Kidney (tissue), 14 donors: Measurements from ENCODE around the gene SNTG2. TPM values are rescaled to one million over a fixed set of nuclear protein-coding genes. Genes with fewer than 3 reads are reported as not detected.
"Not testable (repeated sequence)": the region's sequence is repeated elsewhere in the genome, so short reads cannot be mapped to it uniquely, and the experiment has no call there.

ENCODE experiments used
- DNase-seq, 5 donors: peaks; one replicate each; pipeline ENCODE4 v3.0.0-alpha.2; 2013 to 2020
- FAIRE-seq: peaks from 2 replicates; lab custom pipeline; 2012; peaks lifted over from hg19 to GRCh38; lab: Jason Lieb, UNC
- H3K27ac ChIP-seq, 2 donors: one replicate each; pipeline ENCODE4 v1.7.0; 2013; ENCODE audit warnings: low read depth in 2 of 2, low read length in 2 of 2, inconsistent platforms in 1 of 2
- H3K27me3 ChIP-seq: one replicate; pipeline ENCODE4 v1.7.1; 2013; ENCODE audit warnings: low read length, inconsistent platforms; ENCODE audit not compliant: control insufficient read depth, insufficient read depth
- H3K36me3 ChIP-seq, 3 donors: one replicate each; pipeline versions ENCODE4 v1.7.0 to v1.7.1; 2013; ENCODE audit warnings: low read length in 3 of 3, control low read depth in 1 of 3, inconsistent platforms in 1 of 3; ENCODE audit not compliant: insufficient read depth in 3 of 3, control insufficient read depth in 2 of 3
- H3K4me1 ChIP-seq, 3 donors: one replicate each; pipeline versions ENCODE4 v1.7.0 to v1.7.1; 2013; ENCODE audit warnings: low read length in 3 of 3, inconsistent platforms in 1 of 3, low read depth in 1 of 3; ENCODE audit not compliant: control insufficient read depth in 2 of 3, insufficient read depth in 2 of 3
- H3K4me3 ChIP-seq, 3 donors: one replicate each; pipeline versions ENCODE4 v1.7.0 to v1.8.1; 2013; ENCODE audit warnings: low read length in 3 of 3, control low read depth in 1 of 3, inconsistent platforms in 1 of 3
- H3K9ac ChIP-seq, 3 donors: one replicate each; pipeline versions ENCODE4 v1.7.0 to v1.7.1; 2013; ENCODE audit warnings: low read length in 3 of 3, control low read depth in 1 of 3, inconsistent platforms in 1 of 3
- H3K9me3 ChIP-seq, 3 donors: one replicate each; pipeline versions ENCODE4 v1.7.0 to v1.7.1; 2013; ENCODE audit warnings: low read length in 3 of 3, control low read depth in 1 of 3, inconsistent platforms in 1 of 3; ENCODE audit not compliant: control insufficient read depth in 2 of 3, insufficient read depth in 1 of 3
- intact Hi-C: fragments of 100-400 bp; cut with DNase I; formaldehyde crosslinking; loops from one replicate; pipeline ENCODE4 v1.11.1; 2022
- polyA plus RNA-seq: library from polyadenylated mRNA; stranded (reverse); fragments of 350-450 nt; fragmentation: Illumina TruSeq; extraction: RNeasy Lipid Tissue Mini Kit (QIAGEN cat#74804); gene quantifications from one replicate; pipeline ENCODE4 v1.2.3, GENCODE V29; 2014; ENCODE audit warnings: low read depth, low replicate concordance; ENCODE audit not compliant: insufficient read depth
- total RNA-seq: library from RNA; stranded (reverse); fragmentation: NEBNext Ultra II Directional; extraction: Animal tissue kit (Norgen Biotek cat#: 25700); gene quantifications from one replicate; pipeline ENCODE4 v1.2.1, GENCODE V29; 2021
- TF ChIP-seq, protein P1 (sequence below): IDR thresholded peaks from 3 replicates; pipeline ENCODE4 v1.5.1; 2012; ENCODE audit warnings: mild to moderate bottlenecking, moderate library complexity, borderline replicate concordance; ENCODE audit not compliant: insufficient read depth; ENCODE audit errors: extremely low read depth
- donor health status: control.
- donor health status: control.
- donor health status: control.
- donor health status: control.
- donor health status: control.
- donor health status: DM: yes; HTN: yes; CAD: no.
- donor health status: Normal renal cell carcinoma (clear cell type).

SNTG2 gene
- total and polyA plus RNA-seq, 2 donors from 2014 or later, result 2.2 TPM; not detected in 1

DNA sequence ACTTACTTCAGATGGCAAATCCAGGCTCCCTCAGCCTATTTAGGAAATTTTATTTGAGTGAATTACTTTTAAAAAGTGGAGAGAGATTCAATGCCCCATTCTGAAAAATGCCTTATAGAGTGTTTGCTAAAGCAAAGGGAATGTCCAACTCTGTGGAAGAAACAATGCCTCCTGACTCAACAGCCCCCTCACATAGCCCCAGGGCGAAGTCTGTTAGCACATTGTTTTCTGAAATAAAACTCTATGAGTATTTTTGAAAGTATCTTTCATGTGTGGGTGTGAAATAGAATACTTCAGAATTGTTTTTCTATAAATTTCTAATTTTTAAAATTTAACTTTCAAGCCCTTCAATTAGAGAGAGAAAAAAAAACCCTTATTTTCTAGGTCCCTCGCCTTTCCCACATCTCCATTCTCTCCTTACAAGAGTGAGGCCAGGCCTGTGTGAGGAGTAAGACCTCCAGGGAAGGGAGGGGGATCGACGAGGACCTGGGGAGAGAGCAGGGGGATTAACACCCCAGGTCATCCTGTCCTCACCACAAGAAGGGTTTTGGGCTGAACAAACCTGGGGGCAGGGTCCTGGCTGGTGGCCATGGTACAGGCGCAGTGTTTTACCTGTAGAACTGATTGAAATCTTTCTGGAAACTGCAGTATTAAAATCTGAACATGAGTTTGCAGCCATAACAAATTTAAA lies 141.4 kb downstream of the SNTG2 start:
- Histone ChIP-seq H3K4me3 (no peak overlapping the region), H3K4me1 (no peaks in the 10 kb centered on the region), H3K9me3 (no peaks in the 10 kb centered on the region), H3K27me3 (no peaks in the 10 kb centered on the region), H3K36me3 (no peaks in the 10 kb centered on the region), H3K9ac (no peak overlapping the region), H3K27ac (no peak overlapping the region)
- FAIRE-seq (no peak), DNase-seq (no peak)
- TF ChIP-seq, protein P1, sequence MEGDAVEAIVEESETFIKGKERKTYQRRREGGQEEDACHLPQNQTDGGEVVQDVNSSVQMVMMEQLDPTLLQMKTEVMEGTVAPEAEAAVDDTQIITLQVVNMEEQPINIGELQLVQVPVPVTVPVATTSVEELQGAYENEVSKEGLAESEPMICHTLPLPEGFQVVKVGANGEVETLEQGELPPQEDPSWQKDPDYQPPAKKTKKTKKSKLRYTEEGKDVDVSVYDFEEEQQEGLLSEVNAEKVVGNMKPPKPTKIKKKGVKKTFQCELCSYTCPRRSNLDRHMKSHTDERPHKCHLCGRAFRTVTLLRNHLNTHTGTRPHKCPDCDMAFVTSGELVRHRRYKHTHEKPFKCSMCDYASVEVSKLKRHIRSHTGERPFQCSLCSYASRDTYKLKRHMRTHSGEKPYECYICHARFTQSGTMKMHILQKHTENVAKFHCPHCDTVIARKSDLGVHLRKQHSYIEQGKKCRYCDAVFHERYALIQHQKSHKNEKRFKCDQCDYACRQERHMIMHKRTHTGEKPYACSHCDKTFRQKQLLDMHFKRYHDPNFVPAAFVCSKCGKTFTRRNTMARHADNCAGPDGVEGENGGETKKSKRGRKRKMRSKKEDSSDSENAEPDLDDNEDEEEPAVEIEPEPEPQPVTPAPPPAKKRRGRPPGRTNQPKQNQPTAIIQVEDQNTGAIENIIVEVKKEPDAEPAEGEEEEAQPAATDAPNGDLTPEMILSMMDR, result no peak
- intact Hi-C loops, result no loop called here

DNA sequence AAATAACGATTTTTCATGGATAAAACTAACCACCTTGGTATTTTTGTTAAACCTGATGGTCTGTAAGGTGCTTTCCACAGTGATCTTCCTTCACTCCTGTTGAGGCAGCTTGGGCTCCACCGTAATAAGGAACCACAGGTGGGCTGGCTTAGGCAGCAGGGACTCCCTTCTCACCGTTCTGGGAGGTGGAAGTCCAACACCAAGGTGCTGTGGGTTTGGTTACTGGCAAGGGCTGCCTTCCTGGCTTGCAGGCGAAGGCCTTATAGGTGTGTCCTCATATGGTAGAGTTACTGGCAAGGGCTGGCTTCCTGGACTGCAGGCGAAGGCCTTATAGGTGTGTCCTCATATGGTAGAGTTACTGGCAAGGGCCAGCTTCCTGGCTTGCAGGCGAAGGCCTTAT lies 143.0 kb downstream of the SNTG2 start:
- FAIRE-seq, H3K9me3 ChIP-seq, DNase-seq, H3K27ac ChIP-seq, H3K36me3 ChIP-seq, H3K9ac ChIP-seq, H3K4me1 ChIP-seq, H3K27me3 ChIP-seq, H3K4me3 ChIP-seq, intact Hi-C loops: not testable (repeated sequence)

DNA sequence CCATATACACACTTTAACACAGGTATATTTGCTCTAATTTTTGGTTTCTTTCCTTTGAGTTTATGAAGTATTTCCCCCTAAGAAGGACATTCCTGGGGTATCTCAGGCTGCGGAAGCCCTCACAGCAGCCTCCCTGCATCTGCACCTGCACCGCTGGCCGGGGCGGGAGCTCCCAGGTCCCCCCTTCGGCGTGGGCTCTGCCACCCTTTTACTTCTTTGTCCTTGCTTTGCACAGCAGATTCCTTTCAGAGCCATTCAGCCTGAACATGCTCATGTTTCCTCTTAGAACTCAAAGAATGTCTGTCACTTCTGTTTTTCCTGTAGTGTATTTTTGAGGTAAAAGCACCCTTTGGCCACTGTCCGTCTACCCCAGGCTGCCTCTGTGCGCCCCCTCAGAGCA lies 146.5 kb downstream of the SNTG2 start:
- Histone ChIP-seq H3K9ac (no peak overlapping the region), H3K4me1 (no peaks in the 10 kb centered on the region), H3K36me3 (no peaks in the 10 kb centered on the region), H3K27ac (no peak overlapping the region), H3K27me3 (no peaks in the 10 kb centered on the region), H3K4me3 (no peak overlapping the region), H3K9me3 (no peaks in the 10 kb centered on the region)
- intact Hi-C loops, result no loop called here
- FAIRE-seq (no peak), DNase-seq (peak in 2 of 5 donors; percentile 63 to 65)
- TF ChIP-seq, protein P1, result no peak

DNA sequence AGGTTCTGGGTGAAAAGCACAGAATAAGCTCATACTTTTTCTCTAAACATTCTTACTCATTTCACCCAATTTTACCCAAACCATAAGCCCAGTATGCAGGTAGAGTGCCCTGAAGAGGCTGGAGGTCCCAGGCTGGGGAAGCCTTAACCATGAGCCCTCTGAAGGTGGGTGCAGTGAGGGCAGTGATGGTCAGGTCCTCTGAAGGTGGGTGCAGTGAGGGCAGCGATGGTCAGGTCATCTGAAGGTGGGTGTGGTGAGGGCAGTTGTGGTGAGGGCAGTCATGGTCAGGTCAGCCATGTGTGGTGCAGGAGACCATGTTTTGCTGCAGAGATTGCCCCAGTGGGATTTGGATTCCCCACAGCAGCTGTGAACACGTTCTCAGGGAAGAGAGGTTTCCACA lies 148.8 kb downstream of the SNTG2 start:
- no peak overlapping the region for H3K9ac ChIP-seq
- no peak for FAIRE-seq
- H3K36me3 ChIP-seq, result no peaks in the 10 kb centered on the region
- no peaks in the 10 kb centered on the region for H3K9me3 ChIP-seq
- no peak overlapping the region for H3K4me3 ChIP-seq
- intact Hi-C loops, result no loop called here
- TF ChIP-seq, protein P1, result no peak
- no peak overlapping the region for H3K27ac ChIP-seq
- no peaks in the 10 kb centered on the region for H3K27me3 ChIP-seq
- H3K4me1 ChIP-seq, result no peaks in the 10 kb centered on the region
- no peak for DNase-seq
